SK-N-SH (cell line): ENCODE measurements around the gene INO80C. TPM values are rescaled to one million over a fixed set of nuclear protein-coding genes. Genes with fewer than 3 reads are reported as not detected.

Source experiments
- CTCF ChIA-PET: fragments of 300-600, 350-600 bp; formaldehyde crosslinking; extraction: SDS; loops from one replicate; lab custom pipeline; 2021; lab: Yijun Ruan, JAX
- POLR2A ChIA-PET: fragments of 350-600 bp; sonication (Branson Sonifier 250); formaldehyde crosslinking; extraction: SDS; loops from one replicate; lab custom pipeline; 2020; ENCODE audit warnings: antibody characterized with exemption, inconsistent platforms; lab: Yijun Ruan, JAX
- DNase-seq: peaks from one replicate; pipeline ENCODE4 v3.0.0; 2012
- H2AFZ ChIP-seq: fragments of 200-600 bp; sonication (generic); 2 replicates; pipeline ENCODE4 v1.8.1; 2016; ENCODE audit warnings: antibody characterized with exemption, mild to moderate bottlenecking, low read depth
- H3F3A ChIP-seq: fragments of 200-600 bp; sonication (generic); replicated peaks from 2 replicates; pipeline ENCODE3; 2016; ENCODE audit warnings: antibody characterized with exemption, mild to moderate bottlenecking; ENCODE audit not compliant: insufficient read depth
- H3K27ac ChIP-seq, 2 experiments: fragments of 200-500 bp in 1 of 2; fragments of 200-600 bp in 1 of 2; sonication (Bioruptor generic) in 1 of 2; sonication (generic), shearing (Covaris generic) in 1 of 2; 2 replicates each; pipeline versions ENCODE4 v1.5.1 to v1.6.1; 2014 to 2016; ENCODE audit warnings: low read depth in 2 of 2, inconsistent platforms in 1 of 2, low read length in 1 of 2, mild to moderate bottlenecking in 1 of 2, mixed read lengths in 1 of 2
- H3K27me3 ChIP-seq: fragments of 200-600 bp; sonication (generic), shearing (Covaris generic); 2 replicates; pipeline ENCODE4 v1.6.1; 2016; ENCODE audit warnings: mixed run types; ENCODE audit not compliant: insufficient read depth
- H3K36me3 ChIP-seq, 2 experiments: fragments of 200-500 bp in 1 of 2; fragments of 200-600 bp in 1 of 2; sonication (Bioruptor generic) in 1 of 2; sonication (generic) in 1 of 2; replicated peaks in 1 of 2; 2 replicates each; pipeline versions ENCODE3 to v1.5.1; 2014 to 2016; ENCODE audit warnings: low read length in 1 of 2, mild to moderate bottlenecking in 1 of 2; ENCODE audit not compliant: insufficient read depth in 2 of 2, control insufficient read depth in 1 of 2
- H3K4me1 ChIP-seq, 2 experiments: fragments of 200-500 bp in 1 of 2; fragments of 200-600 bp in 1 of 2; sonication (Bioruptor generic) in 1 of 2; sonication (generic), shearing (Covaris generic) in 1 of 2; 2 replicates each; pipeline versions ENCODE4 v1.5.1 to v1.6.1; 2014 to 2016; ENCODE audit warnings: low read depth in 1 of 2, low read length in 1 of 2, mixed run types in 1 of 2; ENCODE audit not compliant: insufficient read depth in 2 of 2, control insufficient read depth in 1 of 2
- H3K4me2 ChIP-seq: fragments of 200-600 bp; sonication (generic), shearing (Covaris generic); 2 replicates; pipeline ENCODE4 v1.6.1; 2017; ENCODE audit warnings: mixed run types
- H3K4me3 ChIP-seq, 2 experiments: fragments of 200-500 bp in 1 of 2; fragments of 200-600 bp in 1 of 2; sonication (Bioruptor generic) in 1 of 2; sonication (generic), shearing (Covaris generic) in 1 of 2; 2 replicates each; pipeline versions ENCODE4 v1.5.1 to v1.8.1; 2014 to 2016; ENCODE audit warnings: low read depth in 2 of 2, inconsistent platforms in 1 of 2, low read length in 1 of 2, mild to moderate bottlenecking in 1 of 2, mixed read lengths in 1 of 2, moderate library complexity in 1 of 2
- H3K79me2 ChIP-seq: fragments of 200-600 bp; sonication (generic); 2 replicates; pipeline ENCODE4 v1.8.1; 2017; ENCODE audit warnings: mild to moderate bottlenecking; ENCODE audit not compliant: insufficient read depth
- H3K9ac ChIP-seq: fragments of 200-600 bp; sonication (generic); 2 replicates; pipeline ENCODE4 v1.6.1; 2017; ENCODE audit warnings: mixed run types
- H3K9me2 ChIP-seq: fragments of 200-600 bp; sonication (generic); 2 replicates; pipeline ENCODE4 v1.6.1; 2017; ENCODE audit warnings: mixed run types
- H3K9me3 ChIP-seq: fragments of 200-600 bp; sonication (generic); 2 replicates; pipeline ENCODE4 v1.6.1; 2017; ENCODE audit warnings: mixed run types, mild to moderate bottlenecking, moderate library complexity
- H4K20me1 ChIP-seq: fragments of 200-600 bp; sonication (generic); 2 replicates; pipeline ENCODE4 v1.6.1; 2017; ENCODE audit warnings: mild to moderate bottlenecking, mixed run types; ENCODE audit not compliant: insufficient read depth
- CHD2 ChIP-seq: fragments of 150-350 bp; IDR thresholded peaks from 2 replicates; pipeline ENCODE4 v1.6.1; 2018; ENCODE audit warnings: low read length; ENCODE audit not compliant: partially characterized antibody
- ELF1 ChIP-seq: IDR thresholded peaks from 2 replicates; pipeline ENCODE4 v1.4.0; 2012
- EZH2phosphoT487 ChIP-seq: fragments of 200-600 bp; sonication (generic); IDR thresholded peaks from 2 replicates; pipeline ENCODE4 v1.6.1; 2017; ENCODE audit warnings: low read depth, mixed run types, mild to moderate bottlenecking, antibody characterized with exemption, moderate library complexity, borderline replicate concordance
- FOXJ3 ChIP-seq: sonication (generic); formaldehyde crosslinking; IDR thresholded peaks from 2 replicates; pipeline ENCODE4 v1.5.1; 2020; ENCODE audit warnings: mild to moderate bottlenecking, missing genetic modification reagents
- FOXM1 ChIP-seq: IDR thresholded peaks from 2 replicates; pipeline ENCODE4 v1.4.0; 2012; ENCODE audit warnings: low read depth, mild to moderate bottlenecking
- MXI1 ChIP-seq: IDR thresholded peaks from 2 replicates; pipeline ENCODE4 v1.6.1; 2012; ENCODE audit warnings: mild to moderate bottlenecking, low read depth, low read length, improper control_type of control experiment
- NFIC ChIP-seq: IDR thresholded peaks from 2 replicates; pipeline ENCODE4 v1.4.0; 2012; ENCODE audit warnings: borderline replicate concordance
- NRF1 ChIP-seq: IDR thresholded peaks from 2 replicates; pipeline ENCODE4 v1.6.1; 2012; ENCODE audit warnings: low read depth, mild to moderate bottlenecking, low read length
- POLR2AphosphoS5 ChIP-seq: IDR thresholded peaks from 2 replicates; pipeline ENCODE4 v1.6.1; 2012; ENCODE audit warnings: low read depth, low read length
- RFX5 ChIP-seq: IDR thresholded peaks from 2 replicates; pipeline ENCODE4 v1.6.1; 2012; ENCODE audit warnings: mild to moderate bottlenecking, improper control_type of control experiment, low read length
- RXRA ChIP-seq: IDR thresholded peaks from 2 replicates; pipeline ENCODE4 v1.4.0; 2012; ENCODE audit warnings: low read depth, mild to moderate bottlenecking, borderline replicate concordance
- SIN3A ChIP-seq: IDR thresholded peaks from 2 replicates; pipeline ENCODE4 v1.6.1; 2012; ENCODE audit warnings: low read depth, mild to moderate bottlenecking, low read length, moderate library complexity, borderline replicate concordance
- SMC3 ChIP-seq: IDR thresholded peaks from 2 replicates; pipeline ENCODE4 v1.6.1; 2012; ENCODE audit warnings: low read depth, low read length, improper control_type of control experiment
- TAF1 ChIP-seq: IDR thresholded peaks from 2 replicates; pipeline ENCODE4 v1.6.1; 2012; ENCODE audit warnings: low read depth, mild to moderate bottlenecking, low read length, moderate library complexity, borderline replicate concordance
- polyA plus RNA-seq, 3 experiments: library from polyadenylated mRNA; depleted of rRNA; stranded (reverse); fragments of >200 nt; gene quantifications; 2 replicates each; pipeline ENCODE4 v1.2.3, GENCODE V29; 2012
- TF ChIP-seq, protein P1 (sequence below): fragments of 150-350 bp; IDR thresholded peaks from 2 replicates; pipeline ENCODE4 v1.6.1; 2016; ENCODE audit warnings: mild to moderate bottlenecking, low read depth, low read length
- TF ChIP-seq, protein P2 (sequence below): fragments of 150-350 bp; IDR thresholded peaks from 2 replicates; pipeline ENCODE4 v1.6.1; 2017; ENCODE audit warnings: antibody characterized with exemption, low read length, low read depth, borderline replicate concordance
- TF ChIP-seq, protein P3 (sequence below): IDR thresholded peaks from 2 replicates; pipeline ENCODE4 v1.6.1; 2012; ENCODE audit warnings: mild to moderate bottlenecking, low read depth, low read length, moderate library complexity
- TF ChIP-seq, protein P4 (sequence below): IDR thresholded peaks from 2 replicates; pipeline ENCODE4 v1.4.0; 2012; ENCODE audit warnings: low read depth, borderline replicate concordance
- TF ChIP-seq, protein P5 (sequence below): IDR thresholded peaks from 2 replicates; pipeline ENCODE4; 2012
- TF ChIP-seq, protein P6 (sequence below): fragments of 200-600 bp; sonication (generic); IDR thresholded peaks from 2 replicates; pipeline ENCODE4 v1.6.1; 2017; ENCODE audit warnings: antibody characterized with exemption, mild to moderate bottlenecking, moderate library complexity

The INO80C gene
- polyA plus RNA-seq, 1 of the 3 experiments (the other 2 are of a cell fraction) = 17.0 TPM

DNA sequence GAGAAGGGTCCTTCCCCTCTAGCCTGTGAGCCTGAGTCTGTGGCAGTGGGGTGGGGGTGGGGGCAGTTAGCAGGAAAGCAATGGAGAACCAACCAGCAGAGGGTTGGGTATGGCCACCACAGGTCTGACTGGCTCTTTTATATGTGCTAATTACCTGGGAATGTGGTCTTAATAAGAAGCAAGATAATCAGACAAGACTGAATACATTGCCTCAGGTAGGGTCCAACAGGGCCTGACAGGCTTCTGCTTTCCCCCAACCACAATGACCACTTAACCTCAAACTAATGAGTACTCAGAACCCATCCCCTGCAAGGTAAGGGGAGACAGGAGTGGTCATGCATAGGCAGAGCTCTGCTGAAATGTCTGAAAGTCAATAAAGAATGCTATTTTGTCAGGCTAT, 44.6 kb upstream of the INO80C start:
- DNase-seq = no peak
- Histone ChIP-seq H4K20me1 (no peaks in the 10 kb centered on the region), H2AFZ (no peak overlapping the region), H3K27me3 (no peaks in the 10 kb centered on the region), H3K27ac (no peak overlapping the region), H3K36me3 (no peaks in the 10 kb centered on the region), H3K9me2 (no peaks in the 10 kb centered on the region), H3K4me3 (no peak overlapping the region), H3K4me1 (no peaks in the 10 kb centered on the region), H3K79me2 (no peaks in the 10 kb centered on the region), H3K9ac (no peak overlapping the region), H3F3A (no peaks in the 10 kb centered on the region), H3K9me3 (0 out of 2 replicates have a peak, but pooled peaks cover 3% of the 10 kb centered on the region), H3K4me2 (no peak overlapping the region)
- ChIA-PET POLR2A (no interaction called here), CTCF (no interaction called here)
- TF ChIP-seq NFIC (no peak), SMC3 (no peak), ELF1 (no peak), RXRA (no peak), POLR2AphosphoS5 (no peak), NRF1 (no peak), FOXJ3 (no peak), TAF1 (no peak), EZH2phosphoT487 (no peak), FOXM1 (no peak), MXI1 (no peak), RFX5 (no peak), SIN3A (no peak), CHD2 (no peak)
- TF ChIP-seq, protein P1, sequence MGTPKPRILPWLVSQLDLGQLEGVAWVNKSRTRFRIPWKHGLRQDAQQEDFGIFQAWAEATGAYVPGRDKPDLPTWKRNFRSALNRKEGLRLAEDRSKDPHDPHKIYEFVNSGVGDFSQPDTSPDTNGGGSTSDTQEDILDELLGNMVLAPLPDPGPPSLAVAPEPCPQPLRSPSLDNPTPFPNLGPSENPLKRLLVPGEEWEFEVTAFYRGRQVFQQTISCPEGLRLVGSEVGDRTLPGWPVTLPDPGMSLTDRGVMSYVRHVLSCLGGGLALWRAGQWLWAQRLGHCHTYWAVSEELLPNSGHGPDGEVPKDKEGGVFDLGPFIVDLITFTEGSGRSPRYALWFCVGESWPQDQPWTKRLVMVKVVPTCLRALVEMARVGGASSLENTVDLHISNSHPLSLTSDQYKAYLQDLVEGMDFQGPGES = no peak
- TF ChIP-seq, protein P2, sequence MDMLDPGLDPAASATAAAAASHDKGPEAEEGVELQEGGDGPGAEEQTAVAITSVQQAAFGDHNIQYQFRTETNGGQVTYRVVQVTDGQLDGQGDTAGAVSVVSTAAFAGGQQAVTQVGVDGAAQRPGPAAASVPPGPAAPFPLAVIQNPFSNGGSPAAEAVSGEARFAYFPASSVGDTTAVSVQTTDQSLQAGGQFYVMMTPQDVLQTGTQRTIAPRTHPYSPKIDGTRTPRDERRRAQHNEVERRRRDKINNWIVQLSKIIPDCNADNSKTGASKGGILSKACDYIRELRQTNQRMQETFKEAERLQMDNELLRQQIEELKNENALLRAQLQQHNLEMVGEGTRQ = no peak
- TF ChIP-seq, protein P3, sequence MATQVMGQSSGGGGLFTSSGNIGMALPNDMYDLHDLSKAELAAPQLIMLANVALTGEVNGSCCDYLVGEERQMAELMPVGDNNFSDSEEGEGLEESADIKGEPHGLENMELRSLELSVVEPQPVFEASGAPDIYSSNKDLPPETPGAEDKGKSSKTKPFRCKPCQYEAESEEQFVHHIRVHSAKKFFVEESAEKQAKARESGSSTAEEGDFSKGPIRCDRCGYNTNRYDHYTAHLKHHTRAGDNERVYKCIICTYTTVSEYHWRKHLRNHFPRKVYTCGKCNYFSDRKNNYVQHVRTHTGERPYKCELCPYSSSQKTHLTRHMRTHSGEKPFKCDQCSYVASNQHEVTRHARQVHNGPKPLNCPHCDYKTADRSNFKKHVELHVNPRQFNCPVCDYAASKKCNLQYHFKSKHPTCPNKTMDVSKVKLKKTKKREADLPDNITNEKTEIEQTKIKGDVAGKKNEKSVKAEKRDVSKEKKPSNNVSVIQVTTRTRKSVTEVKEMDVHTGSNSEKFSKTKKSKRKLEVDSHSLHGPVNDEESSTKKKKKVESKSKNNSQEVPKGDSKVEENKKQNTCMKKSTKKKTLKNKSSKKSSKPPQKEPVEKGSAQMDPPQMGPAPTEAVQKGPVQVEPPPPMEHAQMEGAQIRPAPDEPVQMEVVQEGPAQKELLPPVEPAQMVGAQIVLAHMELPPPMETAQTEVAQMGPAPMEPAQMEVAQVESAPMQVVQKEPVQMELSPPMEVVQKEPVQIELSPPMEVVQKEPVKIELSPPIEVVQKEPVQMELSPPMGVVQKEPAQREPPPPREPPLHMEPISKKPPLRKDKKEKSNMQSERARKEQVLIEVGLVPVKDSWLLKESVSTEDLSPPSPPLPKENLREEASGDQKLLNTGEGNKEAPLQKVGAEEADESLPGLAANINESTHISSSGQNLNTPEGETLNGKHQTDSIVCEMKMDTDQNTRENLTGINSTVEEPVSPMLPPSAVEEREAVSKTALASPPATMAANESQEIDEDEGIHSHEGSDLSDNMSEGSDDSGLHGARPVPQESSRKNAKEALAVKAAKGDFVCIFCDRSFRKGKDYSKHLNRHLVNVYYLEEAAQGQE = no peak
- TF ChIP-seq, protein P4, sequence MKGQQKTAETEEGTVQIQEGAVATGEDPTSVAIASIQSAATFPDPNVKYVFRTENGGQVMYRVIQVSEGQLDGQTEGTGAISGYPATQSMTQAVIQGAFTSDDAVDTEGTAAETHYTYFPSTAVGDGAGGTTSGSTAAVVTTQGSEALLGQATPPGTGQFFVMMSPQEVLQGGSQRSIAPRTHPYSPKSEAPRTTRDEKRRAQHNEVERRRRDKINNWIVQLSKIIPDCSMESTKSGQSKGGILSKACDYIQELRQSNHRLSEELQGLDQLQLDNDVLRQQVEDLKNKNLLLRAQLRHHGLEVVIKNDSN = no peak
- TF ChIP-seq, protein P5, sequence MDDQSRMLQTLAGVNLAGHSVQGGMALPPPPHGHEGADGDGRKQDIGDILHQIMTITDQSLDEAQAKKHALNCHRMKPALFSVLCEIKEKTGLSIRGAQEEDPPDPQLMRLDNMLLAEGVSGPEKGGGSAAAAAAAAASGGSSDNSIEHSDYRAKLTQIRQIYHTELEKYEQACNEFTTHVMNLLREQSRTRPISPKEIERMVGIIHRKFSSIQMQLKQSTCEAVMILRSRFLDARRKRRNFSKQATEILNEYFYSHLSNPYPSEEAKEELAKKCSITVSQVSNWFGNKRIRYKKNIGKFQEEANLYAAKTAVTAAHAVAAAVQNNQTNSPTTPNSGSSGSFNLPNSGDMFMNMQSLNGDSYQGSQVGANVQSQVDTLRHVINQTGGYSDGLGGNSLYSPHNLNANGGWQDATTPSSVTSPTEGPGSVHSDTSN = no peak
- TF ChIP-seq, protein P6, sequence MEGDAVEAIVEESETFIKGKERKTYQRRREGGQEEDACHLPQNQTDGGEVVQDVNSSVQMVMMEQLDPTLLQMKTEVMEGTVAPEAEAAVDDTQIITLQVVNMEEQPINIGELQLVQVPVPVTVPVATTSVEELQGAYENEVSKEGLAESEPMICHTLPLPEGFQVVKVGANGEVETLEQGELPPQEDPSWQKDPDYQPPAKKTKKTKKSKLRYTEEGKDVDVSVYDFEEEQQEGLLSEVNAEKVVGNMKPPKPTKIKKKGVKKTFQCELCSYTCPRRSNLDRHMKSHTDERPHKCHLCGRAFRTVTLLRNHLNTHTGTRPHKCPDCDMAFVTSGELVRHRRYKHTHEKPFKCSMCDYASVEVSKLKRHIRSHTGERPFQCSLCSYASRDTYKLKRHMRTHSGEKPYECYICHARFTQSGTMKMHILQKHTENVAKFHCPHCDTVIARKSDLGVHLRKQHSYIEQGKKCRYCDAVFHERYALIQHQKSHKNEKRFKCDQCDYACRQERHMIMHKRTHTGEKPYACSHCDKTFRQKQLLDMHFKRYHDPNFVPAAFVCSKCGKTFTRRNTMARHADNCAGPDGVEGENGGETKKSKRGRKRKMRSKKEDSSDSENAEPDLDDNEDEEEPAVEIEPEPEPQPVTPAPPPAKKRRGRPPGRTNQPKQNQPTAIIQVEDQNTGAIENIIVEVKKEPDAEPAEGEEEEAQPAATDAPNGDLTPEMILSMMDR = no peak
